ENCODE measurements around the gene CCNYL1.

- TF ChIP-seq CTCF (IDR thresholded peaks at IDR 0.05), result no peak
- TF ChIP-seq POLR2A (IDR thresholded peaks at IDR 0.05), result no peak
Measured at GRCh38 chr2:207768168-207768865, 56.9 kb downstream of the CCNYL1 start.

Data from prostate gland (tissue), 2 donors.